Ectodermal cell (in vitro differentiated cells): Measurements from ENCODE around the gene CCDC57.

Experiments
- H3K27ac ChIP-seq: 2 replicates; pipeline ENCODE4 v1.7.0; 2013; ENCODE audit warnings: mild to moderate bottlenecking, low read depth, low read length; ENCODE audit not compliant: insufficient read depth, poor library complexity, severe bottlenecking
- H3K27me3 ChIP-seq: 2 replicates; pipeline ENCODE4 v1.7.0; 2013; ENCODE audit warnings: mild to moderate bottlenecking, low read length; ENCODE audit not compliant: insufficient read depth, control insufficient read depth, poor library complexity, severe bottlenecking
- H3K36me3 ChIP-seq: one replicate; pipeline ENCODE4 v1.7.0; 2013; ENCODE audit warnings: low read length; ENCODE audit not compliant: control insufficient read depth, insufficient read depth
- H3K4me1 ChIP-seq: one replicate; pipeline ENCODE4 v1.7.0; 2013; ENCODE audit warnings: low read length; ENCODE audit not compliant: control insufficient read depth, insufficient read depth
- H3K4me3 ChIP-seq: 2 replicates; pipeline ENCODE4 v1.7.0; 2013; ENCODE audit warnings: low read depth, low read length, control low read depth; ENCODE audit not compliant: insufficient read depth
- H3K9me3 ChIP-seq: 2 replicates; pipeline ENCODE4 v1.7.0; 2013; ENCODE audit warnings: mild to moderate bottlenecking, low read length, moderate library complexity; ENCODE audit not compliant: control insufficient read depth
- WGBS, 2 experiments: methylation state at CpG; one replicate each; pipeline ENCODE4 v1.1.7; 2013; ENCODE audit warnings: missing lambda C conversion rate in 2 of 2; 5-methylcytosine and 5-hydroxymethylcytosine counted together

The CCDC57 gene

DNA sequence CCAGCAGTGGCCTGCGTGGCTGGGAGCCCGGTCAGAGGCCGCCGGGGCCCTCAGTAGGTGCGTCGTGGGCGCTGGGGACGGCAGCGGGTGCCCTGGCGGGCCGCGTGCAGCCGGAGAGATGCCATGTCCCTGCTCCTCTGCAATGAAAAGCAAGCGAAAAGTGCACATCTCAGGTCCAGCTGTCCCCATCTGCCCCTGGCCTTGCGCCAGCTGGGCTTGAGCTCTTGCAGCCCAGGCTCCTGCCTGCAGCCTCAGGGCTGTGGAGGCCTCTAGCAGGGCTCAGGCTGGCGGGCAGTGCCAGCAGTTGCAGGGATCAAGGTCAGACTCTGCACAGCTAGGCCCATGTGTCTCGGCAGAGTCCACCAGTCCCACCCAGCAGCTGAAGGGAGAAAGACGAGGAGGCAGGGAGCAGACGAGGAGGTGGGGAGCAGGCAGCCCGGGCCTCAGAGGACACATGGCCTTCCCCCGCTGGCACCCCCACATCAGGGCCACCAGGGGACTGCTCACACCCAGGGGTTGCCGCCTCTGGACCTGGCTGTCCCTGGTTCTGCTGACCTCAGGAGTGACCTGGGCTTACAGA, 27.4 kb upstream of the CCDC57 start:
- H3K9me3 ChIP-seq = no peaks in the 10 kb centered on the region
- 90 to 91% methylated on average over 22 of the region's 22 CpGs for WGBS, 2 experiments
- H3K4me1 ChIP-seq = peaks cover 11% of the 10 kb centered on the region
- H3K36me3 ChIP-seq = peaks cover 30% of the 10 kb centered on the region
- H3K27me3 ChIP-seq = no peaks in the 10 kb centered on the region
- H3K4me3 ChIP-seq = no peak overlapping the region
- no peak overlapping the region for H3K27ac ChIP-seq

DNA sequence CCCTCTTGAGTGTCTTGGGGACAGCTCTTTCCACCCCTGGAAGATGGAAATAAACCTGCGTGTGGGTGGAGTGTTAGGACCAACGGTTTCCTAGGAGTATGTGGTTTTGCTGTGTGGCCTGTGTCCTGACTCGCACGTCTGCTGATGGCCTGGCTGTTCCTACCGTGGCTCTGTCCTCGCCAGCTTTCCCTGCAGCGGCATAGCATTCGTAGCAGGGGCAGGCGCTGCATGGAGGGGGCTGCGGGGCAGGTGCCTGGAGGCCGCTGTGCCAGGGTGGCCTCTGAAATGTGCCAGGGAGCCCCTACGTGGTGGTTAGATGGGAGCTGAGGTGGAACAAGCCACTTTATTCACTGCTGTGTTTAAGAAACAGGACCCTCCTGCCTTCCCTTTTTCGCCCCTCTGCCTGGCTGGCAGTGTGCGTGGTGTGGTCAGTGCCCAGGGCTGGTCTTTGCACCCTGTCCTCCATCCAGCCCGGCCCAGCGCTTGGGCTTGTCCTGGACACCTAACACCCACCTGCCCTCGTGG, 26.8 kb upstream of the CCDC57 start:
- no peak overlapping the region for H3K4me3 ChIP-seq
- H3K4me1 ChIP-seq = peaks cover 11% of the 10 kb centered on the region
- H3K9me3 ChIP-seq = no peaks in the 10 kb centered on the region
- WGBS, 2 experiments = 95 to 97% methylated on average over 17 of the region's 17 CpGs
- no peak overlapping the region for H3K27ac ChIP-seq
- no peaks in the 10 kb centered on the region for H3K27me3 ChIP-seq
- peaks cover 25% of the 10 kb centered on the region for H3K36me3 ChIP-seq

DNA sequence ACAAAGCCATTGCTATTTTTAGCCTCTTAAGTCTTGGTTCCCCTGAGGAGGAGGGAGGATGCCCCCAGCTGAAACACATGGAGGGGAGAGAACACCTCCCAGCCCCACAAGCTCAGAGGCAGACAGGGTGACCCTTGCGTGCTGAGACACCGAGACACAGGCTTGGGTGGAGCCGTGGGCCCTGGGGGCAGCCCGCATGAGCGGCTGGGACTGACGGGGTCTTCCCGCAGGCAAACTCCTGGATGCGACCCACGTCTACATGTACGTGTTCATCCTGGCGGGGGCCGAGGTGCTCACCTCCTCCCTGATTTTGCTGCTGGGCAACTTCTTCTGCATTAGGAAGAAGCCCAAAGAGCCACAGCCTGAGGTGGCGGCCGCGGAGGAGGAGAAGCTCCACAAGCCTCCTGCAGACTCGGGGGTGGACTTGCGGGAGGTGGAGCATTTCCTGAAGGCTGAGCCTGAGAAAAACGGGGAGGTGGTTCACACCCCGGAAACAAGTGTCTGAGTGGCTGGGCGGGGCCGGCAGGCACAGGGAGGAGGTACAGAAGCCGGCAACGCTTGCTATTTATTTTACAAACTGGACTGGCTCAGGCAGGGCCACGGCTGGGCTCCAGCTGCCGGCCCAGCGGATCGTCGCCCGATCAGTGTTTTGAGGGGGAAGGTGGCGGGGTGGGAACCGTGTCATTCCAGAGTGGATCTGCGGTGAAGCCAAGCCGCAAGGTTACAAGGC, 26.0 kb upstream of the CCDC57 start:
- 86 to 88% methylated on average over 33 of the region's 33 CpGs for WGBS, 2 experiments
- H3K4me1 ChIP-seq = peaks cover 11% of the 10 kb centered on the region
- H3K27ac ChIP-seq = no peak overlapping the region

DNA sequence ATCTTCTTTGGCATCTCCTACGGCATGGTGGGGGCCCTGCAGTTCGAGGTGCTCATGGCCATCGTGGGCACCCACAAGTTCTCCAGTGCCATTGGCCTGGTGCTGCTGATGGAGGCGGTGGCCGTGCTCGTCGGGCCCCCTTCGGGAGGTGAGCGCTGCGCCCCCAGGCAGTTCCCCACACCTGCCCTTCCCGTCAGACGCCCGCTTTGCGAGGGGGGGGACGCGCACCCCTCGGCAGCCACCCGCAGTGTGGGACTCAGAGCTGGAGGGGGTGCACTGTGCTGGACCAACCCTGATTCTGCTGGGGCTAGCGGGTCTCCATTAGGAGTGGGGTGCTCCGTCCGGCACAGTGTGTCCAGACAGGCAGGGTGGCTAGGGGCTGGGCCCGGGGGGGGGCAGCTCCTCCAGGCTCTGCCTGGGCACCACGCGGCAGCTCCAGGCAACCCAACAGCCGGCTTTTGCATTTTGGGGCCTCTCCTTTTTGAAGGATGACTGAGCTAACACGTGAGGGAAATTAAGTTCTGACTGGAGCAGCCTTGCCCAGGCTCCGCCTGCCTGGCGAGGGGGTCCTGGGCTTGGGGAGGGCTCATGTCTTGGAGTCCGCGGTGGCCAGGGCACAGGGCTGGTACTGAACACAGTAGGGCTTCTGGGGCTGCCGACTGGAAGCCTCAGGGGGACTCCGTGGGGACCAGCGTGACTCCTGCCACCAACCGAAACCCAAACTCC, 25.3 kb upstream of the CCDC57 start:
- Histone ChIP-seq H3K9me3 (no peaks in the 10 kb centered on the region), H3K4me3 (no peak overlapping the region), H3K4me1 (peaks cover 11% of the 10 kb centered on the region), H3K27me3 (no peaks in the 10 kb centered on the region), H3K27ac (no peak overlapping the region), H3K36me3 (peaks cover 9% of the 10 kb centered on the region)
- WGBS, 2 experiments = 95% methylated on average over 34 of the region's 34 CpGs

More for the DNA sequence above, 26.0 kb upstream of the CCDC57 start:
- peaks cover 17% of the 10 kb centered on the region for H3K36me3 ChIP-seq
- no peaks in the 10 kb centered on the region for H3K9me3 ChIP-seq
- no peak overlapping the region for H3K4me3 ChIP-seq
- no peaks in the 10 kb centered on the region for H3K27me3 ChIP-seq

DNA sequence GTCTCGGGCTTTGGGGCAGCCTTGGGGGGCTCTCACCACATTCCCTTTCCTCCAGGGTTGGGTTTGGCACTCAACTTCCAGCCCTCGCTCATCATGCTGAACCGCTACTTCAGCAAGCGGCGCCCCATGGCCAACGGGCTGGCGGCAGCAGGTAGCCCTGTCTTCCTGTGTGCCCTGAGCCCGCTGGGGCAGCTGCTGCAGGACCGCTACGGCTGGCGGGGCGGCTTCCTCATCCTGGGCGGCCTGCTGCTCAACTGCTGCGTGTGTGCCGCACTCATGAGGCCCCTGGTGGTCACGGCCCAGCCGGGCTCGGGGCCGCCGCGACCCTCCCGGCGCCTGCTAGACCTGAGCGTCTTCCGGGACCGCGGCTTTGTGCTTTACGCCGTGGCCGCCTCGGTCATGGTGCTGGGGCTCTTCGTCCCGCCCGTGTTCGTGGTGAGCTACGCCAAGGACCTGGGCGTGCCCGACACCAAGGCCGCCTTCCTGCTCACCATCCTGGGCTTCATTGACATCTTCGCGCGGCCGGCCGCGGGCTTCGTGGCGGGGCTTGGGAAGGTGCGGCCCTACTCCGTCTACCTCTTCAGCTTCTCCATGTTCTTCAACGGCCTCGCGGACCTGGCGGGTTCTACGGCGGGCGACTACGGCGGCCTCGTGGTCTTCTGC, 24.6 kb upstream of the CCDC57 start:
- H3K27me3 ChIP-seq = peaks cover 2% of the 10 kb centered on the region
- H3K27ac ChIP-seq = no peak overlapping the region
- peaks cover 5% of the 10 kb centered on the region for H3K36me3 ChIP-seq
- H3K9me3 ChIP-seq = no peaks in the 10 kb centered on the region
- WGBS, 2 experiments = 95% methylated on average over 59 of the region's 59 CpGs
- H3K4me1 ChIP-seq = peaks cover 15% of the 10 kb centered on the region
- H3K4me3 ChIP-seq = no peak overlapping the region

DNA sequence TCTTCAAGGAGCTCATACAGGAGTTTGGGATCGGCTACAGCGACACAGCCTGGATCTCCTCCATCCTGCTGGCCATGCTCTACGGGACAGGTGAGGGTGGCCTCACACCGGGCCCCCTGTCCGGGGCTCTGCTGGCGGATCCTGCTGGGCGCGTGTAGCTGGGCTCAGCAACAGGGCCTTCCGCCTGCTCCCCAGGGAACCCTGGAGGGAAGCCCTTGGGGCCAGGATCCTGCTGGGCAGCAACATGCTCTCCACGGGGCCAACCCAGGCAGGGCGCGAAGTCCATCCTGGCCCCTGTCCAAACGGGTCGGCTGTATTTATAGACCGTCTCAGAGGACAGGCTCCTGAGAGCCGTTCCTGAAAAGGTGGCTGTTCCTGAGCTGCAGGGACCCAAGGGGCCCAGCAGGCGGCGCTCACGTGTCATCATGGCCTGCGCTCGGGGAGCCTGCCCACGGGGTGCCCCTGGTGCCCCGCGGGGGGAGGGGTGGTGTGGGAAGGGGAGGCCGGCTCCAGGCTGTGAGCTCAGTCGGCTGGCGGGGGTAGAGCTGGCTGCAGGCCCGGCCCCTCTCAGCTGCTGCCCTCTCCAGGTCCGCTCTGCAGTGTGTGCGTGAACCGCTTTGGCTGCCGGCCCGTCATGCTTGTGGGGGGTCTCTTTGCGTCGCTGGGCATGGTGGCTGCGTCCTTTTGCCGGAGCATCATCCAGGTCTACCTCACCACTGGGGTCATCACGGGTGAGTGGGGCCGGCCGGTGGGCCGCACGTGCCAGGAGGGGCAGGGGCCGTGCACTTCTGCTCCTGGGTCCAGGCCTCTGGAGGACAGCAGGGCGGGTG, 23.7 kb upstream of the CCDC57 start:
- 62 to 64% methylated on average over 44 of the region's 44 CpGs for WGBS, 2 experiments
- no peak overlapping the region for H3K4me3 ChIP-seq
- H3K4me1 ChIP-seq = peaks cover 16% of the 10 kb centered on the region
- peaks cover 5% of the 10 kb centered on the region for H3K36me3 ChIP-seq
- H3K9me3 ChIP-seq = no peaks in the 10 kb centered on the region
- no peak overlapping the region for H3K27ac ChIP-seq
- H3K27me3 ChIP-seq = peaks cover 11% of the 10 kb centered on the region

DNA sequence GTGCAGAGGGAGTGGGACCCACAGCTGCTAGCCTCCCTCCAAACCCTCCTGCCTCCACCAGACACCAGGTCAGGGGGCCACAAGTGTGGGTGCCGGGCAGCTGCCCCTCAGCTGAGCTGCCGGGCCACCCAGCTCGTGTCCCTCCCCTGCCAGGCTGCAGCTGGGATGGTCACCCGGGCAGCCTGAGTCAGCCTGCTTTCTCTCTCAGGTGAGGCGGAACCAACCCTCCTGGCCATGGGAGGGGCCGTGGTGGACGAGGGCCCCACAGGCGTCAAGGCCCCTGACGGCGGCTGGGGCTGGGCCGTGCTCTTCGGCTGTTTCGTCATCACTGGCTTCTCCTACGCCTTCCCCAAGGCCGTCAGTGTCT, 23.1 kb upstream of the CCDC57 start:
- H3K27ac ChIP-seq = no peak overlapping the region
- no peaks in the 10 kb centered on the region for H3K9me3 ChIP-seq
- peaks cover 17% of the 10 kb centered on the region for H3K27me3 ChIP-seq
- peaks cover 5% of the 10 kb centered on the region for H3K36me3 ChIP-seq
- no peak overlapping the region for H3K4me3 ChIP-seq
- H3K4me1 ChIP-seq = peaks cover 16% of the 10 kb centered on the region
- 89 to 90% methylated on average over 15 of the region's 15 CpGs for WGBS, 2 experiments

DNA sequence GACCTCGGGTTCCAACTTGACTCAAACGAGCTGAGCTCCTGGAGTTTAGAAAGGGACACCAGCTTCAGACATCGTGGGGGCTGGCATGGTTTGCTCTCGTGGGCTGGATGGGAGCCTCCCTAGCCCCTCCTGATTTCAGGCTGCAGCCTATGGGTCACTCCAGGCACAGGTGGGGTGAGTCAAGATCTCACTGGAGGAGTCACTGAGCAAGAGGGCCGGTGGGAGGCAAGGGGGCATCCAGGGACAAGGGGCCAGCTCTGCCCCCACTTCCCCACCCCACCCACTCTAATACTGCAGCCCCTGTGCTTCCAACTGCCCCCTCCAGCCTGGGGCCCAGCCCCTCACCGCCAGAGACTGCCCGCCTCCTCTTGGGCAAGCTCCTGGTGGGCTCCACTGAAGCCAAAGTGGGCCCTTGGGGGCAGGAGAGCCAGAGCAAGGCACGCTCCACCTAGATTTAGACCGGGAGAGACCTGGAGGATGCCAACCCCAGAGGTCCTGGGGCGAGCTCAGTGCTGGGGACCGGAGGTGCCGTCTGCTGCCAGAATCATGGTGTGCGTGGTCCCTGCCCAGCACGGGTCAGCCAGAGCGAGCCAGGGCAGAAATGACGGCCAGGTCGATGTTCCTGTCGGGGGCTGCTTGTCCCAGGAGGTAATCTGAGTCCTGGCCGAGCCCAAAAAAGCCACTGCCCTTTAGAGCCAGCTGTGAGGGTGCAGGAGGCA, 22.6 kb upstream of the CCDC57 start:
- H3K27ac ChIP-seq = no peak overlapping the region
- peaks cover 5% of the 10 kb centered on the region for H3K36me3 ChIP-seq
- H3K4me3 ChIP-seq = no peak overlapping the region
- peaks cover 22% of the 10 kb centered on the region for H3K27me3 ChIP-seq
- no peaks in the 10 kb centered on the region for H3K9me3 ChIP-seq
- peaks cover 16% of the 10 kb centered on the region for H3K4me1 ChIP-seq
- 88 to 91% methylated on average over 18 to 19 of the region's 19 CpGs for WGBS, 2 experiments
